Measurements from ENCODE around the gene MMP24OS.

DNA sequence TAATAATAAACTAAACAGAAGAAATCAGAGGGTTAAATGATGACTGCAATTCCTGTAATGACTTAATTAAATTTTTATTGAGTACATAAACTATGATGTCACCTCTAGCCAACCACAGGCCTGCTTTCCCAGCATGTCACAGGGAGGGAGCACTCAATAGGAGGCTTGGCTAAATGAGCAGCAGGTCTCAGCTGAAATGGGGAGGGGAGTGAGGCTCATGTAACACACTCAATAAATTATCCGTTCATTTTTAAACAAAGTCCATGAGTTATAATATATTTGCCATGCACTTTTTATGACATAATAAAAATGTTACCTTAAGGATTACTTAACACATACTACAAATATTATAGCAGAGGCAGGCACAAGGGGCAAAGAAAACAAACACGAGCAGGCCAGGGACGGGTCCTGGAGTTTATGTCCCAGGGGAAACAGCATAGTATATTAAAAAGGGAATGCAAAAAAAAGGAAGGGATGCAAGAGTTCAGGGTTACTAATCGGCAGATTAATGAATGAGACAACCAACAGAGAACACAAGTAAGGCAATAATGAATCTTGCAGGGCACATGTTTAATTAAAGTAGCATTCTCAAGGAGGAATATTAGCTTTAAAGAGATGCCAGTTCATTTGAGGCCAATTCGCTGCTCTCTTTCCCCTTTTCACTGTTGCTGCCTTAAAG lies 41.4 kb upstream of the MMP24OS start:
- TF ChIP-seq, protein P1, sequence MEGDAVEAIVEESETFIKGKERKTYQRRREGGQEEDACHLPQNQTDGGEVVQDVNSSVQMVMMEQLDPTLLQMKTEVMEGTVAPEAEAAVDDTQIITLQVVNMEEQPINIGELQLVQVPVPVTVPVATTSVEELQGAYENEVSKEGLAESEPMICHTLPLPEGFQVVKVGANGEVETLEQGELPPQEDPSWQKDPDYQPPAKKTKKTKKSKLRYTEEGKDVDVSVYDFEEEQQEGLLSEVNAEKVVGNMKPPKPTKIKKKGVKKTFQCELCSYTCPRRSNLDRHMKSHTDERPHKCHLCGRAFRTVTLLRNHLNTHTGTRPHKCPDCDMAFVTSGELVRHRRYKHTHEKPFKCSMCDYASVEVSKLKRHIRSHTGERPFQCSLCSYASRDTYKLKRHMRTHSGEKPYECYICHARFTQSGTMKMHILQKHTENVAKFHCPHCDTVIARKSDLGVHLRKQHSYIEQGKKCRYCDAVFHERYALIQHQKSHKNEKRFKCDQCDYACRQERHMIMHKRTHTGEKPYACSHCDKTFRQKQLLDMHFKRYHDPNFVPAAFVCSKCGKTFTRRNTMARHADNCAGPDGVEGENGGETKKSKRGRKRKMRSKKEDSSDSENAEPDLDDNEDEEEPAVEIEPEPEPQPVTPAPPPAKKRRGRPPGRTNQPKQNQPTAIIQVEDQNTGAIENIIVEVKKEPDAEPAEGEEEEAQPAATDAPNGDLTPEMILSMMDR (IDR thresholded peaks at IDR 0.05): no peak
- TF ChIP-seq POLR2A (IDR thresholded peaks at IDR 0.05): no peak

Data from lower leg skin (tissue), 3 donors.